NCI-H345 (cell line): ENCODE results near the gene MSLN.

Experiments used
- DNase-seq: peaks from one replicate; lab custom pipeline; 2025; lab: John Stamatoyannopoulos, UW

The MSLN gene

GRCh38 chr16:760545-761343, at the start of gene MSLN:
TSS of gene MSLN (plus strand) at chr16:760734. CDS start at chr16:762681, 1,947 bp downstream.
- no peak for DNase-seq

DNA sequence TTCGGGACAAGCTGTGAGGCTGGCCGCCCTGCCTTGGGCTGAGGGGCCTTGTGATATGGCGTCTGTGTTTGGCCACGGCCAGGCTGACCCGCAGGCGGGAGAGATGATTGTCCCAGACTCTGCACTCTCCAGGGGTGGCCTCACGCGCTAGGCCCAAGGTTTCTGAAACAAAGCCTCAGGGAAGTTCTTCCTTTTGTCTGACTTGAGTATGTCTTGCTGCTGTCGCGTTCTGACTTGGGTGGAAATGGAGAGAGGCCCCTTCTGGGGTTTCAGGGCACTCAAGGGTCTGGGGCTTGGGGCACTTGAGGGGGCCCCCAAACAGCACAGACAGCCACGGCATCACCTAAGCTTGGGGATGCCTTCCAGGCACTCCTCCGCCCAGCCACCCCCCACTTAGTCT, 49.5 kb upstream of the MSLN start:
- no peak for DNase-seq

DNA sequence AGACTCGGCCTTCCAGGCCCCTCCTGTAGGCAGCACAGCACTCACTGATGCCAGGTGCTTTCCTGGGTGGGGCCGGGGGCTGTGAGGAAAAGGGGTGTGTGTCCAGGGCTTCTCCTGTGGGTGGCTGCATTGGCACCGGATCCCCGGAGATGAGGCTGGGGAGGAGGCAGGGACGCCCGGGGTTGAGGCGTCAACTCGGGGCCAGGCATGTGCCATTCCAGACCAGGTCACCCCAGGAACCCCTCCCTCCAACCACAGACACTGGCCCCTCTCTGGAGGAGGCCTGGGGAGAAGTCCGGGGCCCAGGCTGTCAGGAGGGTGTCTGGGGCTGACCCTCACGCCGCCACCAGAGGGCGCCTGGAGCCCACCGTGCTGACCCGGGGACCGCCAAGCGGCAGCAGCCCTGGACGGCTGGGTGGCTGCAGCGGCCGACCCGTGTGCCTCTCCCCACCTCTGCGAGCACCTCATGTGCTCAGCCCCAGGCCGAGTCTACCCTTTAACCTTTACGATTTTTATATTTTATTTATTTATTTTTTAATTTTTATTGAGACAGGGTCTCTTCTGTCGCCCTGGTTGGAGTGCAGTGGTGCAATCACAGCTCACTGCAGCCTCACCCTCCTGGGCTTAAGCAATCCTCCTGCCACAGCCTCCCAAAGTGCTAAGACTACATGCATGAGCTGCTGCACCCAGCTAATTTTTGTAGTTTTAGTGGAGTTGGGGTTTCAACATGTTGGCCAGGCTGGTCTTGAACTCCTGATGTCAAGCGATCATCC, 48.8 kb upstream of the MSLN start:
- DNase-seq = peak; percentile 49

DNA sequence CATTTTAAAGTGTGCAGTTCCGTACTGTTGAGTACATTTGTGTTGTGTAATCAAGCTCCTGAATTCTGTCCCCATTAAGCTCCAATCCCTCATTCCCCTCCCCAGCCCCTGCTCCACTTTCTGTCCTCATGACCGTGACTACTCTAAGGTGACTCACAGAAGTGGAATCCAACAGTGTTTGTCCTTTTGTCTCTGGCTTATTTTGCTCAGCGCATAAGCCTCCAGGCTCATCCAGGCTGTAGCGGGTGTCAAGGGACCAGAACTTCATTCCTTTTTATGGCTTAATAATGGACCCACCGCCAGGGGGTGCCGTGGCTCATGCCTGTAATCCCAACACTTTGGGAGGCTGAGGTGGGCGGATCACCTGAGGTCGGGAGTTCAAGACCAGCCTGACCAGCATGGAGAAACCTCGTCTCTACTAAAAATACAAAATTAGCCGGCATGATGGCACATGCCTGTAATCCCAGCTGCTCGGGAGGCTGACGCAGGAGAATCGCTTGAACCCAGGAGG, 47.7 kb upstream of the MSLN start:
- peak; percentile 41 for DNase-seq

DNA sequence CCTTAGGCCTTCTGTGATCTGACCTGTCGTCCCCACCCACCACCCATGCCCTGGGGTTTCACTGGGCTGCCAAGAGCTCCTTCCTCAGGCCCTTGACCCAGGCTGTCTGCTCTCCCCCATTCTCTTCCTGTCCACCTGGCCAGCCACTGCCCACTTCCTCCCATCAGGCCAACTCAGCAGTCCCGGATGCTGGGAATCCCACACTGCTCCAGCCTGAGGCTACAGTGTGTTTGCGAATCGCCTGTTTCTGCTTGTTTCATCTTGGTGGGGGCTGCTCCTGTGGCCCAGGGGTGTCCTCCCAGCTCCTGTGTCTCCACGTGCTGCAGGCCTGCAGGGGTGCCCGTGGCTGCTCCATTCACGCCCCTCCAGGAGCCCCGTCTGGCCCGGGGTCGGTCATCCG, 46.5 kb upstream of the MSLN start:
- no peak for DNase-seq

DNA sequence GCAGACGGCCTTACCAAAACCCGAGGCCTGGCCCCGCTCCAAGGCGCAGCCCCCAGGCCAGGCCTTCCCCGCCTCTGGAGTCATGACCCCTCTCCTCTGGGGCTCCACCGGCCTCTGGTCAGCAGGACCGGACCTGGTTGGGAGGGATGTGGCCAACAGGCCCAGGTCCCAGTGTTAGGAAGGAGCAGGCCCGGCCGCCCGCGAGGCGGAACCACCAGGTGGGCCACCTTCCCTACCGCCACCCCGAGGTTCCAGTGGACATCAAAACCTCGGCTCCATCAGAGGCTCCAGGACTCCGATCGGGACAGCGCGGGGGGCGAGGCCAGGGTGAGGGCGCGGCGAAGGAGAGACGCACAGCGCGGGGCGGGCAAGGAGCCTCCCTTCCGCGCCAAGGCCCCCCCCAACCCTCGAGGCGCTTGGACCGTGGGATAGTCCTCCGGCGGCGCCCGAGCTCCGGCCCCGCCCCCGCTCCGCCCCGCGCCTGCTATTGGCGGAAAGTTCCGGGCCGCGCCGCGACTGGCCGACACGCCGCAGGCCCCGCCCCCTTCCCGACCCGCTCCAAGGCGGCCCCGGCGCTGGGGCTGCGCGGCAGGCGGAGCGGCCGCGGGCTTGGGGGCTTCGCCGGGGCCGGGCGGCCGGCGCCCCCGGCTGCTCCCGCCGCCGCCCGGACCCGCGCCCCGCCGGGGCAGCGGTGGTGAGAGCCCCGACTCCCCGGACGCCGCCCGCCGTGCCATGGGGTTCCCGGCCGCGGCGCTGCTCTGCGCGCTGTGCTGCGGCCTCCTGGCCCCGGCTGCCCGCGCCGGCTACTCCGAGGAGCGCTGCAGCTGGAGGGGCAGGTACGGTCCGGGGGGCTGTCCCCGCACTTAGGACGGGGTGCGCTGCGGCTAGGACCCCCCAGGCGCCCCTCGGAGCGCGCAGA, 45.7 kb upstream of the MSLN start, which contains the start of gene METRN:
TSS of gene METRN (plus strand) at position 561 of the 919 bp plus-strand sequence. CDS start at position 733, 172 bp downstream.
- DNase-seq = peak; percentile 81

GRCh38 chr16:715477-716199, 44.9 kb upstream of the MSLN start:
- peak; percentile 29 for DNase-seq

- DNase-seq = no peak
Measured at GRCh38 chr16:716200-716568, 44.4 kb upstream of the MSLN start.

GRCh38 chr16:716768-717325, 43.7 kb upstream of the MSLN start:
- DNase-seq = no peak

DNA sequence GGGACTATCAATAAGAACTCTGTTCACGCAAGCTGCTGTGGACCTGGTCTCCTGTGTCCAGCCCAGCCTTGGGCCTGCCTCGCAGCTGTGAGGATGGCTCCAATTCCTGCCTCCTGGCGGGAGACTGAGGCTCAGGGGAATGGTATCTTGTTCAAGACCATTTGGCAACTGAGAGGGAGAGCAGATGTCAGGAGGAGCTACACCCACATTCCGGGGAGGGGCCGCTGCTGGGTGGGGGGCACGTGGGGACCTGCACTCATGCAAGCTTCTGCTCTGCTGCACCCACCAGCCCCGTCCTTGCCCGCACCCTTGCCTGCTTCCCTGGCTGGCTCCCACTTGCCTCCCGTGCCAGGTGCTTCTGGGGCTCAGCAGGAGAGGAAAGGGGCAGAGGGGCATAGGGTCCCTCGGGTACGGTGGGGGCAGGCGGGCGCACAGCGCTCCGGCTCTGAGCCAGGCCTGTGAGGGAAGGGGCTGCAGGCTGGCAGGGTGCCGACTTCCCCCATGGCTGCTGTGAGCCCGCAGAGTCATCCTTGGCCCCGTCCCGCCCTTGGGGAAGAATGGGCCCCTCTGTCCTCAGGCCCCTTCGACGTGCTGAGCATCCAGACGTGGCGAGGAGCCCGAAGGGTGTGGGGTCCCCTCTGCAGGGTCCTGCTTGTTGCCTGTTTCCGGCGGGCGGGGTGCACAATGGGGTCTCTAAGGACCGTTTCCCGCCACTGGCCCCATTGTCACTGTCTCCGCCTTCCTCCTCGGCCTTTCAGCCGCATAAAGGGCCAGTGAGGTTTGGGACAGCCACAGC, 42.9 kb upstream of the MSLN start:
- no peak for DNase-seq

- no peak for DNase-seq
Measured at GRCh38 chr16:718389-718788, 42.1 kb upstream of the MSLN start.

GRCh38 chr16:718922-719321, 41.6 kb upstream of the MSLN start:
- DNase-seq = no peak

DNA sequence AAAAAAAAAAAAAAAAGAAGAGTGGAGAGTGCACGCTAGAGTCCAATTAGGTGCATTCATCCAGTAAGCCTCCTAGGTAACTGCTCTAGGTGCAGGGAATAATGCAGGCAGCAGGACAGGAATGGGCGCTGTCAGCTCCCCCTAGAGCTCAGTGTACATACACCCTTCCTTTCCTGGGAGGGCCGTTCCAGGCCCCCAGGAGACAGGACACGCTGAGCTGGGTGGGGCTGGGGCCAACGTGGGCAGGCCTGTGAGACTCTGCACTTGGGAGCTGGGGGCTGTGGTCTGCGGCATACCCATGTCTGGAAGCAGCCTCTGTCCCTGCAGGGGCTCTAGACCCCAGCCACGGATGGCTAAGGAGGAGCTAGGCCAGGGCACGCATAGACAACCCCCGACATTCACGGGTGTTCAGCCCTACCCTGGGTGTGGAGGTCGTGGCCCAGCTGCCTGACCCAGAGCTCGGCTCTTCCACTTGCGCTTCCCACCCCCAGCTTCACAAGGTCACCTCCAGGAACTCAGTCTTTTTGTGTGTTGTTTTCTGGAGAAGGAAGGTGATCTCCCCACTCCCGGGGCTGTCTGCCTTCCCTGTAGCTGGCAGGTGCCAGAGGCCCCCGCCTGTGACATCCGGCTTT, 40.6 kb upstream of the MSLN start:
- DNase-seq = peak; percentile 68

DNA sequence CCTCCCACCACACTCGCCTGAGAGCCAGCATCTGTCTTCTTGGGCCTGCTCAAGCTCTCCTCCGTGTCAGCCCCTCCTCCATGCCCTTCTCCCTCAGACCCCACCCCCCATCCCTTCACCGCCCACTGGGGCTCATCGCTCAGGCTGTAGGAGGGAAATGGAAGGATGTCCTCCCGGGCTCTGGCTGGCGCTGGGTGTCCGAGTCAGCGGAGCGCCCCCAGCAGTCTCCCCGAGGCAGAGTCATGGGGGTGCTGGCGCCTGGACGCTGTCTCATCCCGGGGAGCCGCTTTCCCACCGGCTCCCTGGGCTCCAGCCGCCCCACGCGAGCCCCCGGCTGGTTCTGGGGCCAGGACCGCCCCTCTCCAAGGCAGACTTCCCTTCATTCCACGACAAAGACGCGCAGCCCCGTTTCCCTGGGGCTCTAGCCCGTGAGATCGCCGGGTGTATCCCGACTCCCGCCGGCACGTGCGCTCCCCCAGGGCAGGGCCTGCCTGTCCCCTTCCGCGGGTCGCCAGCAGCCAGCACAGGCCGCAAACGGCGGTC, 40.0 kb upstream of the MSLN start:
- peak; percentile 79 for DNase-seq

DNA sequence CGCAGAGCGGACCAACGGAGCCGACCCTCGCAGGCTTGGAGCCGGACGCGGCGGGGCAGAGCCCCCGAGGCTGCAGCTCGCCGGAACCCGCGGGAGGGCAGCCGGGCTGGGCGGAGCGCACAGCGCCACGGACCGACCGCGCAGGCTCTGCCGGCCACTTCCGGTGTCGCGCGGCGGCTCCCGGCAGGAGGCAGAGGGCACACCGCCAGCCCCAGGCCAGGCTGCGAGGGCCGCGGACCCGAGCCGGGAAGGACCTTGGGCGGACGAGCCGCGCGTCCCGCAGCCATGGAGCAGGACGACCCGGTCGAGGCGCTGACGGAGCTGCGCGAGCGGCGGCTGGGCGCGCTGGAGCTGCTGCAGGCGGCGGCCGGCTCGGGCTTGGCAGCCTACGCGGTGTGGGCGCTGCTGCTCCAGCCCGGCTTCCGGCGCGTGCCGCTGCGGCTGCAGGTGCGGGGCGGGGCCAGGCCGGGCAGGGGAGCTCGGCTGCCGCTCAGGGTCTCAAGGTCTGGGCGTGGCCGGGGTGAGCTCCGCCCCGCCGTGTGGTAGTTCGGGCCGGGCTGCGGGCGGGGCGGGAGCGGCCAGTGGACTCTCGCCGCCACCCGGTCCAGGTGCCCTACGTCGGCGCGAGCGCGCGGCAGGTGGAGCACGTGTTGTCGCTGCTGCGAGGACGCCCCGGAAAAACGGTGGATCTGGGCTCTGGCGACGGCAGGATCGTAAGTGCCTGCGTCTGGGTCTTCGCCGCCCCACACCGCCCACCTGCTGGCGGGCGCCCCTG, 39.4 kb upstream of the MSLN start, which contains the start of gene ANTKMT:
TSS of gene ANTKMT (plus strand) at position 157 of the 775 bp plus-strand sequence. CDS start at position 286, 129 bp downstream.
- DNase-seq = peak; percentile 93

DNA sequence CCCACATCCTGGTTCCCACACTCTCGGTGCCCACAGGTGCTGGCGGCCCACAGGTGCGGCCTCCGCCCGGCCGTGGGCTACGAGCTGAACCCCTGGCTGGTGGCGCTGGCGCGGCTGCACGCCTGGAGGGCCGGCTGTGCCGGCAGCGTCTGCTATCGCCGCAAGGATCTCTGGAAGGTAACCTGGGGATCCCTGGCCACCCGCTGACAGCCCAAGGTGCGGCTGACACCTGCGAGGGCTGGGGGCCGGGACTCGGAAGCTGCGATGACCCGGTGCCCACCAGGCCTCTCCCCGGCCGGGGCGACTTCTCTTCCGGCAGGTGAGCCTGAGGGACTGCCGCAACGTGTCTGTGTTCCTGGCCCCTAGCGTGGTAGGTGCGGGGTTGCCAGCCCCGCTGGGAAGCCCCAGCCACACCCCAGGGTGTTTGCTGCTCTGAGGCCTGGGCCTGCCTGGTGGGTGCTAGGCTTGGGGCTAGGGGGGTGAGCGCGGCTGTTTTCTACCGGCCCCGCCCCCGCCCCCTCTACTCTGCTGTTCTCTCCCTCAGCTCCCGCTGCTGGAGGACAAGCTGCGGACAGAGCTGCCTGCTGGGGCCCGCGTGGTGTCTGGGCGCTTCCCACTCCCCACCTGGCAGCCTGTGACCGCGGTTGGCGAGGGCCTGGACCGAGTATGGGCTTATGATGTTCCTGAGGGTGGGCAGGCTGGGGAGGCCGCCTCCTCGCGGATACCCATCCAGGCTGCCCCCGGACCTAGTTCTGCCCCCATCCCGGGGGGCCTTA, 38.6 kb upstream of the MSLN start:
- DNase-seq = no peak

- DNase-seq = no peak
Measured at GRCh38 chr16:722835-723633, 37.5 kb upstream of the MSLN start.
